GM19397 (cell line): ENCODE measurements around the gene NEMF.
"Not testable (repeated sequence)": the region's sequence is repeated elsewhere in the genome, so short reads cannot be mapped to it uniquely, and the experiment has no call there.

Source experiments
- ATAC-seq: cut with Tn5 transposase; IDR thresholded peaks from one replicate; pipeline ENCODE4 v1.9.1; 2021; ENCODE audit warnings: mild to moderate bottlenecking, moderate library complexity; ENCODE audit not compliant: unreplicated experiment

NEMF gene

DNA sequence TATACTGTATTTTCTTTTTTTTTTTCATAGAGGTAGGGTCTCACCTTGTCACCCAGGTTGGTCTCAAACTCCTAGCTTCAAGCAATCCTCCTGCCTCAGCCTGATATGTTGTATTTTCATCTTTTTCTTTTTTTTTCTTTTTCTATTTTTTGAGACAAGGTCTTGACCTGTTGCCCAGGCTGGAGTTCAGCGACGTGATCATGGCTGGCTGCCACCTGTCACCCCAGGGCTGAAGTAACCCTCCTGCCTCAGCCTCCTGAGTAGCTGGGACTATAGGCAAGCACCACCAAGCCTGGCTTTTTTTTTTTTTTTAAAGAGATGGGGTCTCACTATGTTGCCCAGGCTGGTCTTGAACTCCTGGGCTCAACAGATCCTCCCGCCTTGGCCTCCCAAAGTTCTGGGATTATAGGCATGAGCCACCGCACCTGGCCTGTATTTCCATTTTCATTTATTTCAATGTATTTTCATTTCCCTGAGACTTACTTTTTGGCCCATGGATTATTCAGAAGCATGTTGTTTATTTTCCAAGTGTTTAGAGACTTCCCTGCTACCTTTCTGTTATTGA is 24.1 kb upstream of the NEMF start:
- ATAC-seq, result no peak

DNA sequence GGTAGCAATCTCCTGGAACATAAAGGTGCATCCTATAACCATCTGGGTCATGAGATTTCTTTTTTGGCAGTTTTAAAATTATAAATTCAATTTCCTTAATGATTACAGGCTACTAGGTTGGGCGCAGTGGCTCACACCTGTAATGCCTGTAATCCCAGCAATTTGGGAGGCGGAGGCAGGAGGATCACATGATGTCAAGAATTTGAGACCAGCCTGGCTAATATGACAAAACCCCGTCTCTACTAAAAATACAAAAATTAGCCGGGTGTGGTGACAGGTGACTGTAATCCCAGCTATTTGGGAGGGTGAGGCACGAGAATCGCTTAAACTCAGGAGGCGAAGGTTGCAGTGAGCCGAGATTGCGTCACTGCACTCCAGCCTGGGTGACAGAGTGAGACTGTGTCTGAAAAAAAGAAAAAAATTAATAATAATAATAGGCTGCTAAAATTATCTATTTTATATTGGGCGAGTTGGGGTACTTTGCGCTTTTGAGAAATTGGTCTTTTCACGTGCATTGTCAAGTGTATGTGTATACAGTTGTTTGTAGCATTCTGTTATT is 23.1 kb upstream of the NEMF start:
- no peak for ATAC-seq

DNA sequence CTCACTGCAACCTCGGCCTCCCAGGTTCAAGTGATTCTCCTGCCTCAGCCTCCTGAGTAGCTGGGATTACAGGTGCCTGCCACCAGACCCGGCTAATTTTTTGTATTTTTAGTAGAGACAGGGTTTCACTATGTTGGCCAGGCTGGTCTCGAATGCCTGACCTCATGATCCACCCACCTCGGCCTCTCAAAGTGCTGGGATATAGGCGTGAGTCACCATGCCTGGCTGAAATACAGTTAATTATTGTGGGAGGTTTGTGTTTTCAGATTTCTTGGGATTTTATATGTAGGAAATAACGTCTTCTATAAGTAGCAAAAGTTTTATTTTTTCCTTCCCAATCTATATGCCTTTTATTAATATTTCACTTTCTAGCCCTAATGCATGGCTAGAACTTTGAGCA is 21.0 kb upstream of the NEMF start:
- ATAC-seq, result not testable (repeated sequence)

DNA sequence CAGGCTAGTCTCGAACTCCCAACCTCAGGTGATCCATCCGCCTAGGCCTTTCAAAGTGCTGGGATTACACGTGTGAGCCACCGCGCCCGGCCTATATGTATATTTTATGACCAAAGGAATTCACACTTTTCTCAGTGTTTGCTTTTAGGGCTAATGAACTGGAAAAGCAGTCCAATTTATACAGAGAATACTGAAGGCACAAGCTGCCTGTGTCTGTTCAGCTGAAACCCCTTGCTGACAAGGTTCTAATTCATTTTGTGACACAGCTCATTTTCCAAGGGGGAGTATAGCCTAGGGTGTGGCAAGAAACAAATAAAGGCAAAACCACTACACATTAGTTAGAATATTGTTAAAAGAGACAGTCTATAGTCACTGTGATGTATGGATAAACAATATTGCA is 18.3 kb upstream of the NEMF start:
- ATAC-seq, result no peak

DNA sequence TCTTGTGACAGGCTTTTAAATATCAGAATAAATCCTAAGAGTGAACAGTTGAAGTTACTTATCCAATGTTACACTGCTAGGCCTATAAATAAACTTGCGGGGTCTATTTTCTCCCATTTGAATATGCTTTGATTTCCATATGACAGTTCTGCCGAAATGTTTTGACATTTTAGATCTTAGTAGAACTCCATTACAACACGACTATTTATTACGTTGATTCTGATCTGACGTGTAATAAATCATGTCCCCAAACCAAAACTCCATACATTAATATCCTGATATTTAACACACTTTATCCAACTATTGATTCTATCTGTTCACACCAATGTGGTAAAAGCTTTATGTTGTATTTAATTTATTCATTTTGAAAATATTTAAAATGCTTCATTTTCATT is 16.1 kb upstream of the NEMF start:
- no peak for ATAC-seq

DNA sequence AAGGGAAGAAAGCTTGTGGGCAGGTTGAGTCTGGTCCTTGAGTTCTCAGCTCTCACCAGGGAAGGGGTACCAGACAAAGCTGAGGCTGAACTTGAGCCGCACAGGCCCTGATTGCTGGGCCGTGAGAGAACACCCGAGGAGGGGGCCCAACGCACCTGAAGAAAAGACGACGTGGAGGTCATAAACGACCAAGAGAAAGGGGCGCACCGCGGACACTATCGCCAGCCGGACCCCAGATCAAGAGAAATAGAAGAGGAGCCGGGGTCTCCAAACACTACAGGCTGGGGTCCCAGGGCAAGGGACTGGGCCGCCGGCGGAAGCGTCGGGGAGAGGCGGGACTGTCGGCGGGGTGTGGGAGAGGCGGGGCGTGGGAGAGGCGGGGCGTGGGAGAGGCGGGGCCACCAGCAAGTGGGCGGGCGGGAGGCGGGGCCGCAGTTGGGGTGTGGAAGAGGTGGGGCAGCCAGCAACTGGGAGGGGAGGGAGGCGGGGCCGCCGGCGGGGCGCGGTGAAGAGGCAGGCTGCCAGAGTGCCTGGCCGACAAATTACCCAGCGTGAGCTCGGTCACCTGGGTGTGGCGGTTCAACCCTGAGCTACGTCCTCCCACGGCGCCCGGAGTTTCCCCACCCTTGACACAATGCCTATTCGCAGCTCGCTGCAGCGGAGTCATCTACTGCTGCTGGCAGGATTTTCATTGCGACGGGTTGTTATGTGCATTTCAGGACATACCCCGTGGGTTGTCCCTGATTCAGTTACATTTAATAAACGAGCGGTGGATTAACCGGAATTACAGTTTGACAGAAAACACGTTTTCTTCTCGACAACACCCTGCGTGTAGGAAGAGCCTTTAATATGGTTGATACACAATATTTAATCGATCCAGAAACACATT is 15.5 kb upstream of the NEMF start:
- peak; percentile 89 for ATAC-seq

DNA sequence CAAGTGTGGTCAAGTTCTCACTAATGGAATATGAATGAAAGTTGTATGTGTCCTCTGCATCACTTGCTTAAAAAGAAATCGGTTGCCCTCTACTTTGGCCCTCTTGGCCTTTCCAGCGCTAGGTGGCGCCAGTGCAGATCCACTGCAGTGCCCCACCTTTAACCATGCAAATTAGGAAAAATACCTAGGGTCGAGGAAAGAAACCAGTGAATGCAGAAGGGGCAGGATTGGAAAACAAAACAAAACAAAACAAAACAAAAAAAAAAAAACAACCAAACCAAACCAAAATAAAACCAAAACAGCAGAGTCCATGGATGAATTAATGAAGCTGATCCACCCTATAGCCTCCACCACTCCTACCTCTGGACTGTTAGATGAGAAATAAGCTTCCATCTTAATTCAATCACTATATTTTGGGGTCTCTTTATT is 12.9 kb upstream of the NEMF start:
- ATAC-seq, result no peak

DNA sequence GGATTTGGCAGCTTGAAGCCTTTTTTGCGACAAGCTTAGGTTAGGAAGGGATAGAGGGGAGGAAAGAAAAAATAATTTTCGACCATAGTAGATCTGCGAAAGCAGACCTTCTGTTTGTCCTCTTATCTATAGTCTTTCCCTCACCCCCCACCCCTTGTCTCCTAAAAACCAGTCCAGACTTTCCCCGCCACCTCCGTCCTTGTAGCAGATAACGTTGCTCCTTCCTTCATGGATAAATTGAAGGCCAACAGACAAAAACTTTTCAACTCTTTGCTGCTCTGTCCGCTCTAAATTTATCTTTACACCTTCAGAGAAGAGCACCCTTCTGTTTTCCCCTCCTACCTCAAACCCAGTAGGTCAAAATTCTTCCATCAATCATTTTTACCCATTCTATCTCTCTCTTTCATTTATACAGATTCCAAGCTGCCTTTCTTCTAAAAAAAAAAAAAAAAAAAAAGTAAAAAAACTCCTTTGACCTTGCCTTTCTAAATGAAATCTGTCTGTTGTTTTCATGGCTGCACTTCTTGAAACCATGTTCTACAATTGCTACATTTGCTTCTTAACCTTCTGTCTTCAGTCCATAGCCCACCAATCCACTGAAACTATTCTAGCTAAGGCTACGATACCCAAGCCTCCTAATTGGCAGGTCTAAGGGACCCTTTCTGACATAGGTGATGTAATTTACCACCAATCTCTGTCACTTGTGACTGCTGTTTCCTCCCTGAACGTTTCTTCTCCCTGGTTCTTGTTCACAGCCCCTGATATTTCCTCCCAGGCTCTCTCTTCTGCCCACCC is 11.1 kb upstream of the NEMF start:
- ATAC-seq, result no peak

DNA sequence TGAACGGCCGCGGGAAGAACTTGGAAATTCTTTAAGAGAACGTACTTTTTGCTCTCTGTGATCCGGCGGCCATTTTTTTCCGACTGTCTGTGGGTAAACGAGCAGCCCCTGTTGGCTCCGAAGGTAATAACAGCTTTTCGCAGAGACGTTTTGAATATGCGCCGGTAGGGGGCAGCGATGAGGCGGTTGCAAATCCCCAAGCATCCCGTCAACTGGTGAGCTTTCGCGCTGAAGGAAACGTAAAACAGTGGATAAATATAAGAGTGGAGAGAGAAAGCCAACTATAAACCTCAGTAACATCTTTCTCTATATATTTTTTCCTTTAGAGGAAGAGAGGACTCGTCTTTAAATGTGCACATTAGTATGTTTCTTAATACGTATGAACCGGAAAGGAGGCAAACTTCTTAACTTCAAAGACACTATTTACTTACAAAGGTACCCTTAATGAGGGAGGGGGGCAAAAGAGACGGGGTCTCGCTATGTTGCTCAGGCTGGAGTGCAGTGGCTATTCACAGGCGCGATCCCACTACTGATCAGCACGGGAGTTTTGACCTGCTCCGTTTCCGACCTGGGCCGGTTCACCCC is 9.6 kb upstream of the NEMF start:
- peak; percentile 19 for ATAC-seq

DNA sequence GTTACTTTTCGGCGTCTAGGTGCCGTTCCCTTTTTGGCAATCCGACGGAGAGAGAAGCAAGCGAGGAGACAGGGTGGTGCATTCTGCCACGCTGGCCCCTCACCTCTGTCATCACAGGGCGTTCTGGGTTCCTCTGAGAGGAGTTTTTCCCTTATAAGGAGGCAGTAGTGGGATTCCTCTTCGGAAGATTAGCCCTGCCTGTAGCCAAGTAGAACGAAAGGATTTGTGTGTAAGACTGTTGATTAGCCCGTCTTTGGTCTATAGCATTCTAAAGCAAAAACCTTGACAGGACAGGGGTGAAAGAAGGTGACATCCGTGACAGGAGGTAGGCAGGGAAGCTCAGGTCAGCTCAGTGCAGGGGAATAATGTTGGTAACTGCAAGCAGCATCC is 9.1 kb upstream of the NEMF start:
- peak; percentile 4 for ATAC-seq

DNA sequence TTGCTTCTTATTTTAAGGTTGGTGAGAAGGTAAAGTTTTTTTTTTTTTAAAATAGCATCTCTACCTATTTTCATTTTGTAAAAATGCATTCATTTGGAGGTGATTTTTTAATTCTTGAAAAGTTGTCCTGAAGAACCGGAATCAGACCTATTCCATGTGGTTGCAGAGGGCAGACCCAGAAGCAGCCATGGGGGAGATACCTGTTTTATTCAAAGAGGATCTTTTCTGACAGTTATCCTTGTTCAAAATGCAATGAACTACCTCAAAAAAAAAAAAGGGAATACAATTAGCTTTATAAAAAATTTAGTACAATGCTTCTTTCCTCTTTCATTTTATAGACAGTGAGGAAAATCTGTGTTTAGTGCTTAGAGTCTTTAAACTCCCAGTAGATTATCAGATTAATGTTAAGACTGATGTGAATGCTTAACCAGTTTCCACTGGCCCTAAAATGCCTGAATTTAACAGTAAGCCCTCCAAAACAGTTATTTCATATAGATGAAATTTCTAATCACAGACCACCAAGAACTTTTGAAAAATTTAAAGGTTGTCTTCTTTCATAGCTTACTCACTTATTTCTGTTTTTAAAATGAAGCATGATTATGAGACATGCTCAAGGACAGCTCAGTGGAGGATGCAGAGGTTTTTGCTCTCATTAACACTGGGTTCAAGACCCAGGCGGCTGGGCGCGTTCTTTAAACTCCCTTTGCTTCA is 8.6 kb upstream of the NEMF start:
- ATAC-seq, result no peak

DNA sequence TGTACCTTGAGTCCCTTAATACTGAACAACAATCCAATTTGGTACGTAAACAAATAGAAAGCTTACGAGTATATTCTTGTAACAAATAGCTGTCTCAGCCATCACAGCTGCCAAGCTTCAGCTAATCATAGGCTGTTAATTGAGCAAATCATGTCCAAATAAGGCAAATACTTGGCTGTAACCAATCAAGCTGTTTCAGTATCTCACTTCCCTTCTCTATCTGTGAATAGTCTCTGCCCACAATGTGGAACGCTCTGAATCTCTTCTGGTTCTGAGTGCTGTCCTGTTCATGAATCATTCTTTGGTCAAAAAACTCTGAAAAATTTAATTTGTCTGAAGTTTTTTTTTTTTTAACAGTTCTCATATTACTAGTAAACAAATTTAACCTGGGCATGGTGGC is 5.8 kb upstream of the NEMF start:
- no peak for ATAC-seq

DNA sequence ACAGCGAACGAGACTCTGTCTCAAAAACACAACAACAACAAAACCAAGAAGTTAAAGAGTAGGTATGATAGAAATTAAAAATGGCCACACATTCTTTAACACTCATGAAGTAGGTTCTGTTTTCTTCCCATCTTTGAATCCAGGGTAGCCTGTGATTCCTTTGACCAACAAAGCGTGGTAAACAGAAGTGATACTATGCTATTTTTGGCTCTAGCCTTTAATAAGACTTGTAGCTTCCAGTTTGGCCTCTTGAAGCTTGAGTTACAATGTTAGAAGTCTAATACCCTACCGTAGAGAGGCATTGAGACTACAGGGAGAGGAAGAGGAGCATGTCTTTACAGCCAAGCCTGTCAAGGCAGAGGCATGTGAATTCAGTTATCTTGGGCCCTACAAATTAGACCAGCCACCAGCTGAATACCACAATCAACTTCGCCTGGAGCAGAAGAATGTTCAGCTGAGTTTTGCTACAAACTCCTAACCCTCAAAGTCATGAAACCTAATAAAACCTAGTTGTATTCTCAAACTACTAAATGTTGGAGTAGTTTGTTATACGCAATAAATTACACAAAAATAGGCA is 4.9 kb upstream of the NEMF start:
- no peak for ATAC-seq

DNA sequence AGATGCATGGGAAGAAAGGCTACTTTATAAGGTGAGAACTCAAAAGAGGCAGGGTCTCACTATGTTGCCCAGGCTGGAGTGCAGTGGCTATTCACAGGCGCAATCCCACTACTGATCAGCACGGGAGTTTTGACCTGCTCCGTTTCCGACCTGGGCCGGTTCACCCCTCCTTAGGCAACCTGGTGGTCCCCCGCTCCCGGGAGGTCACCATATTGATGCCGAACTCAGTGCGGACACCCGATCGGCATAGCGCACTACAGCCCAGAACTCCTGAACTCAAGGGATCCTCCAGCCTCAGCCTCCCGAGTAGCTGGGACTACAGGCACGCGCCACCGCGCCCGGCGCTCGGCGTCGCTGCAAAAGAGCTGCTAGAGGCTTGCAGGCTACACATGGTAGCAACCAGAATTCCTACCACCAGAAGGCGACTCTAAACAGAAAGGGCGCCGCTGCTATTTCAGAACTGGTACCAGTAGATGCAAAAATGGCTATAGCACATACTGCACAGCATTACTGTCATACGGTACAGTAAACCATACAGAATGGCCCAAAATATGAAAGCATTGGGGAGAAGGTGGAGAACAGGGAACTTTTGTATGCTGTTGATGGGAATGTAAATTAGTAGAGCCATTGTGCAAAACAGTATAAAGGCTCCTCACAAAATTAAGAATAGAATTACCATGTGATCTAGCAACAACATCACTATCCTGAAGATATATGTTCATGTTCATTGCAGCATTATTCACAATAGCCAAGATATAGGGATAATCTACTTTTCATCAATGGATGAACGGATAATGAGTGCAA is 1.2 kb upstream of the NEMF start:
- ATAC-seq, result peak; percentile 49

DNA sequence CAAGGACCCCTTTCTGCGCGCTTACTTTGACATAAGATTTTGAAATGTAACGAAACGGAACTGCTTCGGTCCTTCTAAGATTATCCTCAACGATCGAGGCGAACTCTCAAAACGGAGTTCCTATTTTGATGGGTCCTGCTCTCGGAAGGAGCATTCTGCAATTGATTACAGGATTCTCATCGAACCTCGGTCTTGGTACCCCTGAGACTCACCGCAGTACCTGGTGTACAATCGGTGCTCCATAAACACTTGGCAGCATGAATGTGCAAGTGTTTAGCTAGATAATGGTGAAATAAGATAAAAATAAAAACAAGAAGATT is 530 bp upstream of the NEMF start:
- peak; percentile 2 for ATAC-seq

DNA sequence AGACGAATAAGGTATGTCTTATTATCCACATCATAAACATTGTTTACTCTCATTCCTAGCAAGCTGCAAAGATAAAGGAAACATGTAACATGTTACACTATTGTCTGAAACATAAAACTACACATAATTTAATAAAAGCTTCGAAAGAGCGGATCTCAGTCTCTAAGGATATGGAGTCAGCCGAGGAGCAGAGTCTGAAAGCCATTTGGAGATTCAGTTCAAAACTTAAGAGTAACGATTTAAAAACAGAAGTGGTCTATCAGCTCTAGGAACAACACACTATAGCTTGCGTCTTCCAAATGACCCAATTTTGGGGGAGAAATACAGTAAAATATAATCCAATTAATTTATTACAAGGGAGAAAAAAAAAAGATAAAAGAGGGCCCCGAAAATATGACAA is 775 bp downstream of the NEMF start:
- no peak for ATAC-seq

DNA sequence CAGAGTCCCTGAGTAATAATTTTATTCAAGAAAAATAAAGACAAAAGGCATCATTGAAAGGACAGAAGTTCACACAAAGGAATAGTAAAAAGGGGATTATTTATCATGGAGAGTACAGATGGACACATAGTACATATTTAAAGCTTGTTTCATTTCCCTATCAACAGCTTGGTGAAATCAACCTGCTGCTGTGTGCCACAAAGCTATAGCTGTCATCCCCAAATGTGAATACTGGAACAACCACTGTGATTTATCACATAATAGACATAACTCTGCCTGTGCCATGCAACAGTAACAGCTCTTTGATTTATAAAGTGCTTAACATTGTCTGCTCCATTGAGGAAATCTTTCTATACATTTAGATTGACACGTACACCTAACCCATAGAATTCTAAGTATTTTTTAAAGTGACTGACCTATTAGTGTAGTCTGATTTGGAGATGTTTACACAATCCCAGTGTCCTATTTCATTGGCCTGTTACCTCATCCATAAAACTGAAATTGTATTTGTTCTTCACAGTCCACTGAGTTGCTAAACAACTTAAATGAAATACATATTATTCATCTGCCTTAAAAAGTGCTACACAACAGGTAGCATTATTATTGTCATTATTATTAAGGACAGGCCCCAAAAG is 3.3 kb downstream of the NEMF start:
- no peak for ATAC-seq

DNA sequence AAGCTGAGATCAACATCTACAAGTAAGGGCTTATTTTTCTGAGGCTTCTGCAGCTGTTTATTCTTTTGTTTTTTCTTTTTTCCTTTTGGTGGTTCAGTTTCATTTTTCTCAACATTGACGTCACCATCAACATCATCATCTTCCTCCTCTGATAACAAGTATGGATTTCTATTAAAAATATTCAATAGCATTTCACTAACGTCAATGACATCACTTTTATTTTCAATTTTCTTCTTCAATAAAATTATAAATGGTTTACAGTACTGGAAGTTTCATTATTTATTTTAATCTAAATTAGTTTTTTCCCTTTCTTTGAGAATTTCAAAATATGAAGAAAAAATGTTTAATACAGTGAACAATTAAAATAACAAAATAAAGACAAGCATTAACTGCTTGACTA is 23.9 kb downstream of the NEMF start:
- no peak for ATAC-seq

DNA sequence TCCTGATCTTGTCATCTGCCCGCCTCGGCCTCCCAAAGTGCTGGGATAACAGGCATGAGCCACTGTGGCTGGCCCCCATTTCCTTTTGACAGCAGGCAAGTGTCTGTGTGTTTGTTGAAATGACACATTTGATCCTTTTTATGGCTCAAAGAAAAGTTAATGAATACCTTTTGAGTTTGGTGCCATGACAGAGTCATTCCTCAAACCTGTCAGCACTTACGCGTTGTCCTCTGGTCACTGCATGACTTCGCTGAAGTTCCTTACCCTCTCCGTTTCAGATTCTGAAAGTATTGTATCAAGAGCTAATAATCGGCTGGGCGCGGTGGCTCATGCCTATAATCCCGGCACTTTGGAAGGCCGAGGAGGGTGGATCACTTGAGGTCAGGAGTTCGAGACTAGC is 32.4 kb downstream of the NEMF start:
- no peak for ATAC-seq
